DOHH2 (cell line): ENCODE measurements around the gene COX7B2.

Experiments used
- H3F3A ChIP-seq: fragments of 200-600 bp; sonication (generic), shearing (Covaris generic); 2 replicates; pipeline ENCODE4 v1.6.0; 2016; ENCODE audit warnings: antibody characterized with exemption, mild to moderate bottlenecking; ENCODE audit not compliant: control insufficient read depth, insufficient read depth
- H3K27ac ChIP-seq: fragments of 200-600 bp; sonication (generic); 2 replicates; pipeline ENCODE4 v1.5.1; 2014; ENCODE audit warnings: low read depth, mild to moderate bottlenecking, low read length, moderate library complexity
- H3K27me3 ChIP-seq: fragments of 200-600 bp; sonication (generic); 2 replicates; pipeline ENCODE4 v1.6.1; 2014; ENCODE audit warnings: mild to moderate bottlenecking, low read length, mixed read lengths; ENCODE audit not compliant: control insufficient read depth
- H3K36me3 ChIP-seq: fragments of 200-600 bp; sonication (generic); 2 replicates; pipeline ENCODE4 v1.6.1; 2014; ENCODE audit warnings: mild to moderate bottlenecking, low read length, moderate library complexity, mixed read lengths; ENCODE audit not compliant: control insufficient read depth
- H3K4me1 ChIP-seq: fragments of 200-600 bp; sonication (generic); 2 replicates; pipeline ENCODE4 v1.6.1; 2014; ENCODE audit warnings: mild to moderate bottlenecking, low read length, mixed read lengths; ENCODE audit not compliant: control insufficient read depth
- H3K4me2 ChIP-seq: fragments of 200-600 bp; sonication (generic); 2 replicates; pipeline ENCODE4 v1.6.0; 2014; ENCODE audit warnings: mild to moderate bottlenecking, low read length, moderate library complexity
- H3K4me3 ChIP-seq: fragments of 200-600 bp; sonication (generic); 2 replicates; pipeline ENCODE4 v1.5.1; 2014; ENCODE audit warnings: mild to moderate bottlenecking, low read length, mixed read lengths
- H3K79me2 ChIP-seq: fragments of 200-600 bp; sonication (generic); 2 replicates; pipeline ENCODE4 v1.6.1; 2014; ENCODE audit warnings: mild to moderate bottlenecking, low read length, mixed read lengths; ENCODE audit not compliant: control insufficient read depth
- H3K9me2 ChIP-seq: fragments of 200-600 bp; sonication (generic); replicated peaks from 2 replicates; pipeline ENCODE4 v1.6.1; 2014; ENCODE audit warnings: mild to moderate bottlenecking, low read length, mixed read lengths; ENCODE audit not compliant: control insufficient read depth
- H3K9me3 ChIP-seq: fragments of 200-600 bp; sonication (generic); 2 replicates; pipeline ENCODE4 v1.6.1; 2014; ENCODE audit warnings: antibody characterized with exemption, low read length, mixed read lengths; ENCODE audit not compliant: control insufficient read depth, insufficient read depth
- H4K20me1 ChIP-seq: fragments of 200-600 bp; sonication (generic); 2 replicates; pipeline ENCODE4 v1.6.0; 2014; ENCODE audit warnings: low read depth, mild to moderate bottlenecking, antibody characterized with exemption, low read length, moderate library complexity; ENCODE audit not compliant: control insufficient read depth, insufficient read depth
- EZH2phosphoT487 ChIP-seq: fragments of 200-600 bp; sonication (generic); IDR thresholded peaks from 2 replicates; pipeline ENCODE4 v1.6.1; 2017; ENCODE audit warnings: borderline replicate concordance, mild to moderate bottlenecking, antibody characterized with exemption, low read length, moderate library complexity, mixed read lengths
- TF ChIP-seq, protein P1 (sequence below): fragments of 200-600 bp; sonication (generic); IDR thresholded peaks from one replicate; pipeline ENCODE4 v1.5.1; 2014; ENCODE audit warnings: antibody characterized with exemption, mild to moderate bottlenecking, low read depth, low read length; ENCODE audit not compliant: poor library complexity, severe bottlenecking

The COX7B2 gene

DNA sequence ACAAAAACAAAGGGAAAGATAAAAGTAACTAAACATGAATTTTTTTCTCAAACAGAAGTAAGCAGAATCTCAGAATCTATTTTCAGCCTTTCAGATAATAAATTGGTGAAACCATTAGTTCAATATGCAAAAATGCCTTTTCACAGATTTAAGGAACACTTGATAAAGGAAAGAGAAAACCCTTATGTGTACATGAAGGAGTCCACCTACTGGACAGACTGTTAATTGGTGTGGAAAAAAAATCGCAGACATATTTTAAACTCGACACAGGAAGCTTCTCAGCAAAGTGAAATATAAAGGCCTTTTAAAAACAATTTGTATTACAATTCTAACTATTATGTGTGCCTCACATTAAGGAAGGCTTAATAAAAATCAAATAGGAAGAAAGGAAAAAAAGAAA lies 22.3 kb downstream of the COX7B2 start:
- Histone ChIP-seq H3K36me3 (no peaks in the 10 kb centered on the region), H3K9me2 (no peaks in the 10 kb centered on the region), H3F3A (no peaks in the 10 kb centered on the region), H3K79me2 (no peaks in the 10 kb centered on the region), H3K27ac (no peak overlapping the region), H4K20me1 (no peaks in the 10 kb centered on the region), H3K9me3 (no peaks in the 10 kb centered on the region), H3K27me3 (0 out of 2 replicates have a peak, but pooled peaks cover 3% of the 10 kb centered on the region), H3K4me3 (no peak overlapping the region), H3K4me1 (no peaks in the 10 kb centered on the region), H3K4me2 (no peak overlapping the region)
- TF ChIP-seq EZH2phosphoT487 = no peak
- TF ChIP-seq, protein P1, sequence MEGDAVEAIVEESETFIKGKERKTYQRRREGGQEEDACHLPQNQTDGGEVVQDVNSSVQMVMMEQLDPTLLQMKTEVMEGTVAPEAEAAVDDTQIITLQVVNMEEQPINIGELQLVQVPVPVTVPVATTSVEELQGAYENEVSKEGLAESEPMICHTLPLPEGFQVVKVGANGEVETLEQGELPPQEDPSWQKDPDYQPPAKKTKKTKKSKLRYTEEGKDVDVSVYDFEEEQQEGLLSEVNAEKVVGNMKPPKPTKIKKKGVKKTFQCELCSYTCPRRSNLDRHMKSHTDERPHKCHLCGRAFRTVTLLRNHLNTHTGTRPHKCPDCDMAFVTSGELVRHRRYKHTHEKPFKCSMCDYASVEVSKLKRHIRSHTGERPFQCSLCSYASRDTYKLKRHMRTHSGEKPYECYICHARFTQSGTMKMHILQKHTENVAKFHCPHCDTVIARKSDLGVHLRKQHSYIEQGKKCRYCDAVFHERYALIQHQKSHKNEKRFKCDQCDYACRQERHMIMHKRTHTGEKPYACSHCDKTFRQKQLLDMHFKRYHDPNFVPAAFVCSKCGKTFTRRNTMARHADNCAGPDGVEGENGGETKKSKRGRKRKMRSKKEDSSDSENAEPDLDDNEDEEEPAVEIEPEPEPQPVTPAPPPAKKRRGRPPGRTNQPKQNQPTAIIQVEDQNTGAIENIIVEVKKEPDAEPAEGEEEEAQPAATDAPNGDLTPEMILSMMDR = peak; percentile 40

DNA sequence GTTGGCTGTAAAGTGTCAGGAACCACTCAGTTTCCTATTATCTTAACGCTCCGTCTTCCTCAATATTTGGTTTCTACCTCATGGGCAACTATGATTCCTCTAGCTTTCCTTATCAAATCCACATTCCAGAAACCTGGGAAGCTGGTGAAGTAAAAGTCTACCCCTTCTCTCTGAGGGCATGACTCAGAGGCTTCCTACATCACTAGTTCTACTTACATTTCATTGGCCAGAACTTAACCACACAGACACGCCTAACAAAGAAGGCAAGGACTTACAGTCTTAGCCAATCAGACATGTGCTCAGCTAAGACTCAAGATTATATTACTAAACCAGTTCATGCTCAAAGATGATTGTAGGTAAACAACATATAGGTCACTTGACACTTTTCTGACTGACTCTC lies 30.4 kb downstream of the COX7B2 start:
- H3K4me3 ChIP-seq = no peak overlapping the region

DNA sequence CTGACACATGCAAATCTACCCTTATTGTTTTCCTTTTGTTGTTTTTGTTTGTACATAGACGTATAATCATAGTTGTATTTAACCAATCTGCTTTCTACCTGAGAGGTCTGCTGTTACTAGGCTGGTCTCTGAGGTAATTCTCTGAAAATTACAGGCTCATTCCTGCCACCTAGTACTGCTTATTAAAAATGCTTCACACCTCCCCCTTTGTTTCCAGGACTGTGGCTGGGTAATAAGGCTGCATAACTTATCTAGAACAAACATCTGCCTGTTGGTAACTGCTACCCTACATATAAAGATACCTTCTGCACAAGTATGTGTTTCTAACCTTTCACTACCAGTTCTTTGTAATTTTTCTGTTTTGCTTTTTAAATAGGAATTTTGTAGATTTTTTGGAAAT lies 34.2 kb downstream of the COX7B2 start:
- no peaks in the 10 kb centered on the region for H3F3A ChIP-seq
- no peaks in the 10 kb centered on the region for H3K4me1 ChIP-seq
- TF ChIP-seq, protein P1 = no peak
- no peak for TF ChIP-seq EZH2phosphoT487
- no peak overlapping the region for H3K4me2 ChIP-seq
- no peaks in the 10 kb centered on the region for H3K36me3 ChIP-seq
- H3K9me2 ChIP-seq = no peaks in the 10 kb centered on the region
- H3K27me3 ChIP-seq = no peaks in the 10 kb centered on the region
- no peak overlapping the region for H3K4me3 ChIP-seq
- no peaks in the 10 kb centered on the region for H3K79me2 ChIP-seq
- H3K9me3 ChIP-seq = no peaks in the 10 kb centered on the region
- no peak overlapping the region for H3K27ac ChIP-seq
- H4K20me1 ChIP-seq = no peaks in the 10 kb centered on the region

More for the DNA sequence above, 30.4 kb downstream of the COX7B2 start:
- H4K20me1 ChIP-seq = no peaks in the 10 kb centered on the region
- TF ChIP-seq EZH2phosphoT487 = no peak
- TF ChIP-seq, protein P1 = no peak
- no peaks in the 10 kb centered on the region for H3K4me1 ChIP-seq
- H3K79me2 ChIP-seq = no peaks in the 10 kb centered on the region
- no peak overlapping the region for H3K4me2 ChIP-seq
- no peaks in the 10 kb centered on the region for H3K27me3 ChIP-seq
- no peaks in the 10 kb centered on the region for H3K9me2 ChIP-seq
- H3F3A ChIP-seq = no peaks in the 10 kb centered on the region
- no peaks in the 10 kb centered on the region for H3K9me3 ChIP-seq
- H3K27ac ChIP-seq = no peak overlapping the region
- H3K36me3 ChIP-seq = no peaks in the 10 kb centered on the region
